NCI-H1694 treated with DMSO at 0.1 percent for 48 hours (cell line): ENCODE data around the gene GBF1.

ENCODE experiments used
- DNase-seq: peaks from one replicate; lab custom pipeline; 2025; lab: John Stamatoyannopoulos, UW

Gene GBF1

DNA sequence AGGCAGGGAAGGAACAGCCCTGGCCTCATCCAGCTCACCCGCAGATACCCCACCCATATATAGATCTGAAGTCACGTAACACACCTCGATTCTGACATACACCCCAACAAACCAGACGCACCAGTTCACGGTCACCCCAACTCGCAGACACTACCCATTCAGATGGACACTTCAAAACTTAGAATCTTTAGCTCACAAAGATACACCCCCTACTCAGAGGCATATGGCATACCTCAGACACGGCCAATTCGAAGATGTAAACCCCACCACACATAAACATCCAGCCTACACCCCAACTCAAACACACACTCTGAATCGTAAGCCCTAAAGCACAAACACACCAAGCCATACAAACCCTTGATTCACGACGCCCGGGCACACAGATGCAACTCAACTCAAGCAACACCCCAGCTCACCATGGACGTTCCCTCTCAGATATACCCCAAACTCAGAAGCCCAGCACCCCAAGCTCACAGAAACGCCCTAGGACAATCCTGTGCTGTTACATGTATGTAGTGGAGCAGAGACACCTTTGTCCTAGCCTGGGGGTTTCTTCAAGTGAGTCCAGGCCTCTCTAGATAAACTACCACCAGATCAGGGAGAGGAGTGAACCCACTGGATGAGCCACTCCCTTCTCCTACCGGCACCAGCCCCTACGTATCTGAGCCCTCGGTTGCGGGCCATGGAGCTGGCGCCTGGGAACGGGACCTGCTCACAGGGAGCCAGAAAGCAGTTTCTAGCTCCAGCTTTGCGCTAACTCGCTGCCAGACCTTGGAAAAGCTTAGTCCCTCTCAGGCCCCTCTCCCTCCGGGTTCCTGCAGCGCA is 164.5 kb downstream of the GBF1 start:
- no peak for DNase-seq

DNA sequence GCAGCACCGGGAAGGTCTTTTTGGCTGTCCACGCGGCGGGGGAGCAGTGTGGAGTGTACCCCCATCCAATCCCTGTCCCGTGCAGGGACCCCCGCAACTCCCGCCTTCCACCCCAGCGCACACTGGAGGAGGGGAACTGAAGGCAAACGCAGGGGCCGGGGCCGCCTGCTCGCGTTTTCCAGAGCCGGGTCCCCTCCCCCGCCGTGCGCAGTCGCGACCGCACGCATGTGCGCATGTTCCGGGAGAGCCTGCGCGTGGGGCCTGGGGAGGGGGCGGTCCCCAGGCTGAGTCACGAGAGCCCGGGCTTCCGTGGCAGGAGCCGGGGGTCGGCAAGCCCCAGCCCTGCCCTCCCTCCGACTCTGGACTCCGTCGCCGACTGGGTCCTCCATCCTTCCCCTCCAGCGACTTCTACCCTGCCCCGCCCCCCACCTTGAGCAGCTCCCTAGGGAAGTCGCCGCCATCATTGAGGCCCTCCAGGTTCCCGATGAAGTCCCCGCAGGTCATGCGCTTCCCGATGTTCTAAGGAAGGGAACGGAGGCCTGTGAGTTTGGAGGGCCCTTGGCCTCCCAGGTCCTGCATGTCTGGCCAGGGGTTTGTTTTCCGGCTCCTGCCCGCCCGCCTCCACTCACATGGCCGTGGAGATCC is 165.2 kb downstream of the GBF1 start:
- DNase-seq, result no peak

DNA sequence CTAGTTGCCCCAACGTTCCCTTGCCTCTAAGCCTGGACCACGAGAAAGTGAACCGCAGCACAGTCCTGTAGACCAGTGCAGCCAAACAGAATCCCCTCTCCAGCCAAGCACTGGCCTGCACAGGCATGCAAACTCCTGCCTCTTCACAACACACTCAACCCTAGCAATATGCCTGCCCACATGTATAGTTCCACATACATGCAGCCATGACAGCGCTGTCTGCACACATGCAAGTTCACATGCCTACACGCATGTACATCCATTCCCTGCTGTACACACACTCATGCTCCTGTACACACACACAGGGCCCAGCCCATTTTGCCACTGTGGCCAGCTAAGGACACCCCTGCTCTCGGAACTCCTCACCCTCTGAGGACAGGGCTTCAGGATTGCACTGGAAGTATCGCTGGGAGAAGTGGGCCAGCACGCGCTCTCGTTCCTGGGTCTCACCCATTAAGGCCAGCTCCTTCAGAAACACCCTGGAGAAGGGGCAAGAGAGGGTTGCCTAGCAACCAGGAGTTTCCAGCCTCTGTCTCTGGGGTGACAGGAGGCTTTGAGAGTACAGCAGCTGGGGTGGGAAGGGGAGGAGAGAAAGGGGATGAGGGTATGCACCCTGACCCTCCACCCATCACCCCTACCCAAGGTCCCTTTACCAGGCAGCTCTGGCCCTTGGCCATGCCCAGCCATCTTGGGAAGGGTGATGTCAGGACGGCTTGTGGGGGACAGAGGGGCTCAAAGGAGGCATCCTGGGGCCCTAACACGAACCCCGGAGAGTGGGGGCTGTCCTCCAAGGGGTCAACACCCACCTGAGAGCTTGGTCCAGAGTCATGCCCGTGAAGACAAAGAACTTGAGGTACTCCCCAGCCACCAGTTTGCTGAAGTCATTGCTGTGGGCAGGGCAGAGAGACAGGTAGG is 166.3 kb downstream of the GBF1 start:
- no peak for DNase-seq

DNA sequence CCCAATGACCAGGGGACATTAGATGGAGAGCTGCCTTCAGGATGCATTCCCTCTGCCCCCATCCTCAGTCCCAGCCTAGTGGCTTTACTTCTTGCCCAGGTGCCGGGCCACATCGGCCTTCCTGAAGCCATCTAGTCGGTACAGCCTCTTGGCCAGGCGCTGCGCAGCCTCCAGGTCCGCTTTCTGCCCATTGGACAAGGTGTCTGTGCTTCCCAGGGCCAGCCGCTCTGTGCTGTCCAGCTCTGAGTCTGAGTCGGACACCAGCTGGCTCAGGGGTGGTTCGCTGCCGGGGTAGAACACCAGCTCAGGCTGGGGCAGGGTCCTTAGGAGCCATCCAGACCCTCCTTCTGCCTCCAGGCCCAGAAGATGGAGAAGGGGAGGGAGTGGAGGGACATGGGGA is 167.0 kb downstream of the GBF1 start:
- no peak for DNase-seq

DNA sequence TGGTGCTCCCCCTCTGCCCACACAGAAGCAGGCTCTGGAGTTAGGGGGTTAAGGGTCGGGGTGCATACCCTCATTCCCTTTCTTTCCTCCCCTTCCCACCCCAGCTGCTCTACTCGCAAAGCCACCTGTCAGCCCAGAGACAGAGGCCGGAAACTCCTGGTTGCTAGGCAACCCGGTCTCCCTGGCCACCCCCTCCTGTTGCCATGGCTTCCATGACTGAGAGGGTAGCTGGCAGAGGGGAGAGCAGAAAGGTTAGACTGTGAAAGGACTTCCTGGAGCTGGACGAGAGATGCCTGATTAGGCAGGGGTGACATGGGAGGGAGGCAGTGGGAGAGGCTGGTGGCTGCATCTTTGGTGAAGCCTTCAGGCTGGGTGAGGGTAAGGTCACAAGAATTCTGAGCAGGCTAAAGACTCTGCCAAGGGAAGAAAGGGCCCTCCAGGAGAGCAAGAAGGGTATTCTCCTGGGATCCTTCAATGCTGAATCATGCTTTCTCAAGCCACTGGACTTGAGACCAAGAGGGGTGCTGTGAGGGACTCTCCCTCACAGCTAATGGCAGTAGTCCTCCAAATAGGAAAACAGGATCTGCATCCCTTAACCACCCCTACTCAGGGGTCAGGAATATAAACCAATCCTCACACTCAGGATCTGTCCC is 167.8 kb downstream of the GBF1 start:
- peak; percentile 46 for DNase-seq

DNA sequence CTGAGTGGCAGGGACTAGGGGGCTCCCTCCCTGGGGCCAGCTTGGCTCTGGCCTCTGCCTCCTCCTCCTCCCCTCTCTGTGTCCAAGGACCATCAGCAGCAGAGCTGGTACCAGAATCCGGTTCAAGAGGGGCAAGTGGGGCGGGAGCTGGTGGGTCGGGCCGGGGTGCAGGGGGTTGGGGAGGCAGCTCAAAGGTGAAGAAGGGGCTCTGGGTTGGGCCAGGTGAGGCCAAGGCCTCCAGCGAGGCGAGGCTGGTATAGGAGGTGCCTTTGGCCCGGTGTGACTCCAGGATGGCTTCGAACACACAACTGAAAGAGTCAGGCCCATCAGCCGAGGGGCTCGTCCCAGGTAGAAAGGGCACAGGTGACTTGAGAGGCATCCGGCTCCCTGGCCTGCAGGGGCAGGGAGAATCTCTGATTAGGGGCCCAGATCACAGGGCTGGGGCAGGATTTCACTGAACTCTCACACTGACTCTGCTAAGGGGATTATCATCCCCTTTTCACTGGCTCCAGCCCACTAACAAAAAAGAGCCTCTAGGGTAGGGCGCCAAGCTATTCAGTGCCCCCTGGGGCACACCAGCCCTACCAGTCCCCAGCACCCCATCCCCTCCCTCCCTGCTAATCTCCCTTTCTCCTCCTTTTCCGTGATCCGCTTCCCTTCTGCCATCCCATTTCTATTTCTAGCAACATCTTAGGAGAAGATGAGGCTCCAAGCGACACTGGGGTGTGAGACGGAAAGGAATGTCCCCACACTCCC is 168.7 kb downstream of the GBF1 start:
- DNase-seq, result no peak

DNA sequence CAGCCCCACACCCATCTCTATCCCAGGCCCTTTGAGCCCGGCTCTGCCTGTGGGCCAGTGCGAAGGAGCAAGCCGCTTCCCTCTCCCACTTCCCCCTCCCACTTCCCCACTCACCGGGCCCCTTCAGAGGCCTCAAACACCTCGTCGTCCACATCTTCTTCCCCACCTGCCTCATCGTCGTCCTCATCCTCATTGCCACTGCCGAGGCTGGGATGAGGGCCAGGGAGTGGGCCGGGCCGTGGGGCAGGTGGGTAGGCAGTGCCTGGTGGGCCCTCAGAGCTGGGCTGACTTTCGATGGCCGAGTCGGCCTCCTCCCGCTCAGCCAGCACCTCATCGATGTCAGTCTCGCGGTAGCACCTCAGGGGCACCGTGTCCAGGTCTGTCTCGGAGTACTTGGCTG is 169.4 kb downstream of the GBF1 start:
- no peak for DNase-seq

DNA sequence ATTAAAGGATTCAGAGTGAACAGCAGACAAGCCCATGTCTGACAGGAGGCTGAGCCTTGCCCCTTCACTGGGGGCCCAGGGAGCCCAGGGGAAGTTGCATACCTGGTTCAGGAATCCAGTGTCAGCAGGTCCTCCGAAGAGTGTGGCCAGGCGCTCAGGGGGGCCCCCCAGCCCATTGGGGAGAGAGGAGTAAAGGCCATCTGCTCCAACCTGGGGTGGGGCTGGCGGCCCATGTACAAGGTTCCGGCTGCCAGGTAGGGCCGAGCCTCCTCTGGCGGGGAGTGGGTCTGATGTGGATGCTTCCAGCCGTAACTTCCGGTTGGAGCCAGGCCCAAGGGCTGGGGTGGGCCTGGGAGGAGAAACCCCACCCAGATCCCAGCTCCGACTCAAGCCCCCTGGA is 171.0 kb downstream of the GBF1 start:
- no peak for DNase-seq

DNA sequence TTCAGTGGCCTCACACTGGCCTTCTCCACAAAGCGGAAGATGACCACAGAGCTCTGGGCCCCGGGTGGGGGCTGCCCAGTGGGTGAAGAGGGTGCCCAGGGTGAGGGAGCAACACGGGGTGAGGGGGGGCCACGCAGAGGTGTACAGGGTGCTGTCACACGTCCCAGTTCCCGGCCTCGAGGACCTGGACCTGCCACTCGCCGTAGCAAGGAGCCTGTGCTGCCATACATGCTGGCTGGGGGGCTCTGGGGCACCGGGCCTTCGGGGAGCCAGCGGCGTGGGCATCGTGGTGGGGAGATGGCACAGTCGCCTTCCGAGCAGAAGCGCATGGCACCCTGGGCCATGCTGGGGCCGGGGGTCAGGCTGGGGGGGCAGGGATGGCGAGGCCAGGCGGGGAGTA is 171.4 kb downstream of the GBF1 start:
- no peak for DNase-seq

DNA sequence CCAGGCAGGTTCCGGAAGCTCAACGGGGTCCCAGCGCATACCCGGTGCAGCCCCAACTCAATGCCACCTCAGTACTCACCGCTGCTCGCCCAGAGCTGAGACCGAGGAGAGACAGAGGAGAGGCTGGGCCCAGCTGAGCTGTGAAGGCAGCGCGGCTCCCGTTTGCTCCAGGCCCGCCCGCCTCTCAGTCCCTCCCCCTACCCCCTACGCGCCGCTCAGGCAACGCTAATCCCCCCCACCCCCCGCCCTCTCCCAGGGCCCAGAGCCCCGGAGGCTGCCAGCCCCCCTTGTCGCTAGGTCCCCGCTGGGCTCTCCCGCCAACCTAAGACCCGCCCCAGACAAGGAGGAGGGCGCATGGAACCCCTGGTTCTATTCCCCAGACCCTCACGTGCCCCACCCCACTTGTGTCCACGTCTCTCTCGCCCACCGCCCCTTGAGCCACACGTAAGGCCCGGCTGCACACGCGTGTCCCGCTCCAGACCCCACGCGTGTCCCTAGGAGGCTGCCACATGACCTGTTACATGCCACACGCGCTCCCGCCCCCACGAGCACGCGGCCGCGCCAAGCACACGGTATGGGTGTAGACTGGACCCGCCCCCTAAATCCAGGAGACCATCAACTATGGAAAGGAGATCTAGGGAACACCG is 173.4 kb downstream of the GBF1 start, which contains the start of gene PSD:
TSS of gene PSD (minus strand) at position 164 of the 647 bp plus-strand sequence. CDS start 1,747 bp downstream, outside the sequence.
- peak; percentile 77 for DNase-seq

DNA sequence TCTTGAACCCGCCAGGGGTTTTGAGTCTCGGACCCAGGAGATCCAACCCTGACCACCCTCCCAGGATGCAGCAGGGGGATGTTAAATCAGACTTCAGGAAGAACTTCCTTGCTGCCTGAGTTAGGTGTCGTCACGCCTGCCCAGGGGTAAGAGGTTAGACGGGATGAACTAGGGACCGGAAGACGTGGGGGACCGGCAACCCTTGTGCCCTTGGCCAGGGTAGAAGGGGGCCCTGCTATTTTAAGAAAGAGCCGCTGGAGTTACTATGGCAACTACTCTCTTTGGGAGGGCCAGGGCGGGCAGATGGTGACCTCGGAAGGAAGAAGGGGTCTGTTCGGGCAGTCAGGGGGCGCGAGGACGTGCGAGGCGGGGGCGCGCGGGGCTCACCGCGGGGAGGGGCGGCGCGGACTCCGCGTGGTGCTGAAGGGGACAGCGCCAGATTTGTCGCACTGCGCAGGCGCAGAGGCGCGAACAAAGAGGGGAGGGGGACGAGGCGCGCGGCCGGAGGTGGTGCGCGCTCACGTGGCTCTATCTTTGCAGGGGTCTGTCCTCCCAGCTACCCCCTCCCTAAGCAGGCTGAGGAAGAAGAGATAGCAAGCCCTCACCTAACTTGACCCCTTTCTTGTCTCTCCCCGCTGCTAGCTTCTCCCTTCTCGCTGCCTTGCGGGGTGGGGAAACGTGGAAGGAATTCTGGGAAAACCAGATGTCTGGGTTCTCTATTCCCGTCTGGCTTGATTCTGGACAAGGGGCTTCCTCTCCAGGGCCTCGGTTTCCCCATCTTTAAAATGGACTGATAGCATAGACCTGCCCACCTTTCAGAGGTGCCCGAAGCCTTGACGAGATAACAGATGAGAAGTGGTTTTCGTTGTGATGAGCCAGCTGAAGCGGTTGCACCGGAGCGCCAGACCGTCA is 174.2 kb downstream of the GBF1 start:
- DNase-seq, result peak; percentile 69

DNA sequence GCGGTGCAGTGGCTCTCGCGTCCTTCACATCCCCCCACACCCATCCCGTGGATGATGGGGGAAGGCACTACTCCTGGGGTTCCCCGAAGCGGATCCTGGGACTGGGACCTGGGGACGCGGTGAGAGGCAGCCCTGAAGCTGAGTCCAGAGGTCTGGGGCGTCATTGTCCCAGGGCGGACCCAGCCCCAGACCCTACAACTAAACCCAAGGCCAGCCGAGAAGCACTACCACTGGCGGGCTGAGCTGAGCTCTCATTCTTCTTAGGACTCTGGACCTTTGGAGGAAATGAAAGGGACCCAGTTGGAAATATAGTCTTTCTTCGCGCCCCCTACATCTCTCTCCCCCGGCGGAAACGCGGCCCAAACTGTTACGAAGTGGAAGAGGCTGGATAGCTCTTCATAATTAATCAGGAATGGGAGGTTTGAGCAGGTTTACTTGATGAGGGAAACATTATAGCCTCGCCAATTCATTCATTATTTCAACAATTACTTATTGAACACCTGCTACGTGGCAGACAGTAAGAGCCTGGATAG is 174.9 kb downstream of the GBF1 start:
- no peak for DNase-seq

DNA sequence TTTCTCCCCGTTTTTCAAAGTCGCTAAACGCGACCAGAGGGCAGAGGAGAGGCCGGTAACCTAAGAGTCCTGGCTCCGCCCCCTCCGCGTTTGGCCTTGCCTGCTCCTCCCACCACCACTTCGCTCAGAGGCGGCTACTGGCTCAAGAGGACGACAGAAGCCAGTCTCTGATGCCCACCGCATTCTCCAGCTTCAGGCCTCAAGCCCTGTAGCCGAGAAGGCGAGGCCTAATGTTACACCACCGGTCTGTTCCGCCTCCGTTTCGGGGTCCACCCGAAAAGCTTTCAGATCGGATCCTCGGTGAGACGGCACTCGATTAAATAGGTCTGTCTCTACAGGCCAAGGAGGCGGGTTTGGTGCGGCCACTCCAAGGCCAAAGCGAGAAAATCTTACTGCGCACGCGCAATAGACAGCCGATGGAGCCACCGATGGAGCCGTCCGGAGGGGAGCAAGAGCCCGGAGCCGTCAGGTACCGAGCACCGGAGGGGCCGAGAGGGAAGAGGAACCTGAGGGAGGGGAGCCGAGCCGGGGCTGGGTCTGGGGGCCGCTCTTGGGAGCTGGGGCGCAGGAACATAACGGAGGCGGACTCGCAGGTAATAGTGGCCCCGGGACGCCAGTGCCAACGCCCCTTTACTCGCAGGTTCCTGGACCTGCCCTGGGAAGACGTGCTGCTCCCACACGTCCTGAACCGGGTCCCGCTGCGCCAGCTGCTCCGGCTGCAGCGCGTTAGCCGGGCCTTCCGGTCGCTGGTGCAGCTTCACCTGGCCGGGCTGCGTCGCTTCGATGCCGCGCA is 175.6 kb downstream of the GBF1 start, which contains the start of gene FBXL15:
TSS of gene FBXL15 (plus strand) at position 123 of the 793 bp plus-strand sequence. CDS start at position 417, 294 bp downstream.
- peak; percentile 91 for DNase-seq

DNA sequence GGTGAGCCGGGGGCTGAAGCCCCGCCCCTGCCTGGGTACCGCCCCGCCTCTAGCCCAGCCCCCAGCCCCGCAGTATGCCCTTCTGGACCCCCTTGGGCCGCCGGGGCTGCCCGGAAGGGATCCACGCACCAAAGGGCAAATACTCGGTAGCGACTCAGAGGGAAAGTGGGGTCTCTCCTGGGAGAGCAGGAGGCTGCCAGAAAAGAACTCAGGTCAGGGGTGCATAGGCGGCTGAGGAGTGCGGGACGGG is 176.1 kb downstream of the GBF1 start:
- DNase-seq, result no peak

DNA sequence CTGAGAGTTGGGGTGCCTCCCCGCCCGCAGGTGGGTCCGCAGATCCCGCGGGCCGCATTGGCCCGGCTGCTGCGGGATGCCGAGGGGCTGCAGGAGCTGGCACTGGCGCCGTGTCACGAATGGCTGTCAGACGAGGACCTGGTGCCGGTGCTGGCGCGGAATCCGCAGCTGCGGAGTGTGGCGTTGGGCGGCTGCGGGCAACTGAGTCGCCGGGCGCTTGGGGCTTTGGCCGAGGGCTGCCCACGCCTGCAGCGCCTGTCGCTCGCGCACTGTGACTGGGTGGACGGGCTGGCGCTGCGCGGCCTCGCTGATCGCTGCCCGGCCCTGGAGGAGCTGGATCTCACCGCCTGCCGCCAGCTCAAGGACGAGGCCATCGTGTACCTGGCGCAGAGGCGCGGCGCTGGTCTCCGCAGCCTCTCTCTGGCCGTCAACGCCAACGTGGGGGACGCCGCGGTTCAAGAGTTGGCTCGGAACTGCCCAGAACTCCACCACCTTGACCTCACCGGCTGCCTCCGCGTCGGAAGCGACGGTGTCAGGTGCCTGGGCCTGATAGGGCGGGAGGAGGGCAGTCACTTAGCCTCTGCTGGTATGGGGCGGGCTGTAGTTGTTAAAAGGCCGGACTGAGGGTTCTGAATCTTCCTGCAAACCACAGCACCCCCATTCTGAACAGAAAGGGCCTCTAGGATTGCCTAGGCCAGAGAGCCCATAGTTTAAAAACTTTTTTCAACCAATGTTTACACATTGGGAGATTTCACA is 176.6 kb downstream of the GBF1 start:
- DNase-seq, result no peak

DNA sequence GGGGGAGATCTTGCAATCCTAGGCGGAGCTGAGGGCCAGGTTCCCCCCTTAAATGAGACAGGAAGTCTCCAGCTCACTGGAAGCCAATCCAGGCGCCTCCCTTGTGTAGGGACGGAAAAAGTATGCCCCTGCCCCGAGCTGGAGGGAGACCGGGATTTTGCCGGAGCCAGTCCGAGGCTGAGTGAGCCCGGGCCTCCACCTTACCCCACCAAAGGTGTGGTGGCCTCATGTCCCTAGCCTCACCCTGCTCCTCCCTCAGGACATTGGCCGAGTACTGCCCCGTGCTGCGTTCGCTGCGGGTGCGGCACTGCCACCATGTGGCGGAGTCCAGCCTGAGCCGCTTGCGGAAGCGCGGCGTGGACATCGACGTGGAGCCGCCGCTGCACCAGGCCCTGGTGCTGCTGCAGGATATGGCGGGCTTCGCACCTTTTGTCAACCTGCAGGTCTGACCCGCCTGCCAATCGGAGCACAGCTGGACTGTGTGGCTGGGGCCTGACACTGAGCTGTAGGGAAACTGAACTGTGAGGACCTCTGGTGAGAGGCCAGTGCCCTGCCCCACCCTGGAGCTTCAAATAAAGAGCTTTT is 177.3 kb downstream of the GBF1 start:
- no peak for DNase-seq

DNA sequence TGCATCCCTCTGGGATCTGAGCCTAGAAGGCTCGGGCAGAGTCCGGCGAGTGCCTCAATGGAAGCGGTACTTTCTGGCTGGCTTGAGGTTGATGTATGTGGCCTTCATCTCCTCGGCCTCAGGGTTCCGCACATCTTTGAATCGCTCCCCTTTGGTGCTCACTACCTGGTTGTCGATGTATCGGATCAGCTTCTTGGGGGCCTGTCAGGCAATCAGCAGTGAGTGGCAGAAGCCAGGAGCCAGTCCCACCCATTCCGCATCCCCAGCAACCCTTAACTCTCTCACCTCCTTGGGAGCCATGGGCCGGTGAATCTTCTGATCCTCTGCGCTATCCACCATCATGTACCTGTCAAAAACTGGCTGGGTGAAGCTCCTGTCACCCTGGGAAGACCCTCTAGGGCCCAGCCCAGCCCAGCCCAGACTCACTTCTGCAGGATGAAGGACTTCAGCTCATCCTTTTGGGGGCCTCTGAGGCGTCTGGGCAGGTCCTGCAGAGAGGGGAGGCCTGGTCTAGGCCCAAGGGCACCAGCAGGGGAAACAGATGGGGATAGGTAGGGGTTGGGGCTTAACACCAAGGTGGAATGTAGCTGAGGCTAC is 178.1 kb downstream of the GBF1 start:
- no peak for DNase-seq
